ENCODE measurements around the gene LRRC14B.

The LRRC14B gene

GRCh38 chr5:152077-152476, 39.2 kb upstream of the LRRC14B start:
- H3K9ac ChIP-seq = no peak overlapping the region
- no peak for TF ChIP-seq Cebpa-rat (IDR thresholded peaks at IDR 0.05)
- H3K9me3 ChIP-seq = peaks cover 21% of the 10 kb centered on the region
- H3K4me3 ChIP-seq = no peak overlapping the region
- no peaks in the 10 kb centered on the region for H4K20me1 ChIP-seq
- H3K27ac ChIP-seq = peak overlapping the region; percentile 77
- H3K4me2 ChIP-seq = peak overlapping the region; percentile 82
- H3K4me1 ChIP-seq = peaks cover 71% of the 10 kb centered on the region
- H3K27me3 ChIP-seq = no peaks in the 10 kb centered on the region
- peaks cover 66% of the 10 kb centered on the region for H3K36me3 ChIP-seq

GRCh38 chr5:153256-153655, 38.0 kb upstream of the LRRC14B start:
- Histone ChIP-seq H4K20me1 (no peaks in the 10 kb centered on the region), H3K27me3 (no peaks in the 10 kb centered on the region)

DNA sequence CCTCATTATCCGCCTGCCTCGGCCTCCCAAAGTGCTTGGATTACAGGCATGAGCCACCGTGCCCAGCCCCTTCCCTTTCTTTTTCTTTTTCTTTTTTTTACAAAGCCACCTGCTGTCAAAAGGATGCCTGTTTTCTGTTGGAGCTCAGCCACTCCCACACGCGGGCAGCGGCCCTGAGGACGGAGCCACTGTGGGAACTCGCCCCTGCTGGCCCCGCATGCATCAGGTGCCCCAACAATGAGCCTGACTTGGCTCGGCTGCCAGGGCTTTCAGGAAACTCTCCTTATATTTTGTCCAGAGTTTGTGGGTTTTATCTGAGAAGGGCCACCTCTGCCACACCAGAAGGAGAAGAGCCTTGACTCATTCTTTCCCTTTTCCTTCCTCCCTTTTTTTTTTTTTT, 37.1 kb upstream of the LRRC14B start:
- no peak for TF ChIP-seq Cebpa-rat (IDR thresholded peaks at IDR 0.05)

More at GRCh38 chr5:153256-153655, 38.0 kb upstream of the LRRC14B start:
- peaks cover 10% of the 10 kb centered on the region for H3K9me3 ChIP-seq
- H3K36me3 ChIP-seq = peaks cover 66% of the 10 kb centered on the region
- peak overlapping the region; percentile 82 for H3K4me2 ChIP-seq
- no peak overlapping the region for H3K4me3 ChIP-seq
- TF ChIP-seq Cebpa-rat (IDR thresholded peaks at IDR 0.05) = no peak
- peak overlapping the region; percentile 77 for H3K27ac ChIP-seq
- H3K9ac ChIP-seq = peak overlapping the region; percentile 20; the same call in 1 of the 2 replicates
- peaks cover 82% of the 10 kb centered on the region for H3K4me1 ChIP-seq

DNA sequence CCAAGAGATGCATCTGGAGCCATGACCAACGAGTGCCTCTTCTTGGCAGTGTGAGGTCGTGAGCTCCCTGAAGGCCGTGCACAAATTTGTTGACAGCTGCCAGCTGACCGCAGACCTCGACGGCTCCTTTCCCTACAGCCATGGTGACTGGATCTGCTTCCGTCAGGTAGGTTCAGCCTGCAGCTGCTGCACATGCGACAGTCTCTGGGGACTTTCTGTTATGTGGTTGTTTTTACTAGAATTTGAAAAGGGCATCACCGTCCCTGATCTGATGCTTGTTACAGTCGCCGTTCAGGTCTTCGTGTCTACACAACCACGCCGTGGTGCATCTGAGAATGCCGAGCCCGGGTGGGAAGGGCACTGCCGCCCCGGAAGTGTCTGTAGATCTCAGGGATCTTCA, 36.5 kb upstream of the LRRC14B start:
- Histone ChIP-seq H3K27me3 (no peaks in the 10 kb centered on the region), H3K9ac (peak overlapping the region; percentile 61), H3K4me1 (peaks cover 98% of the 10 kb centered on the region), H3K9me3 (no peaks in the 10 kb centered on the region), H3K36me3 (peaks cover 71% of the 10 kb centered on the region), H3K4me2 (peak overlapping the region; percentile 82), H3K4me3 (peak overlapping the region; percentile 42), H3K27ac (peak overlapping the region; percentile 85), H4K20me1 (peaks cover 14% of the 10 kb centered on the region)
- TF ChIP-seq Cebpa-rat (IDR thresholded peaks at IDR 0.05) = no peak

More for the DNA sequence above, 37.1 kb upstream of the LRRC14B start:
- Histone ChIP-seq H3K27me3 (no peaks in the 10 kb centered on the region), H4K20me1 (peaks cover 8% of the 10 kb centered on the region; the same call in 1 of the 2 replicates), H3K27ac (peak overlapping the region; percentile 77), H3K9me3 (peaks cover 1% of the 10 kb centered on the region), H3K4me3 (0 out of 2 replicates have a peak overlapping the region, but pooled peaks have one; percentile 2), H3K9ac (peak overlapping the region; percentile 17; the same call in 1 of the 2 replicates), H3K36me3 (peaks cover 71% of the 10 kb centered on the region), H3K4me2 (peak overlapping the region; percentile 82), H3K4me1 (peaks cover 92% of the 10 kb centered on the region)

DNA sequence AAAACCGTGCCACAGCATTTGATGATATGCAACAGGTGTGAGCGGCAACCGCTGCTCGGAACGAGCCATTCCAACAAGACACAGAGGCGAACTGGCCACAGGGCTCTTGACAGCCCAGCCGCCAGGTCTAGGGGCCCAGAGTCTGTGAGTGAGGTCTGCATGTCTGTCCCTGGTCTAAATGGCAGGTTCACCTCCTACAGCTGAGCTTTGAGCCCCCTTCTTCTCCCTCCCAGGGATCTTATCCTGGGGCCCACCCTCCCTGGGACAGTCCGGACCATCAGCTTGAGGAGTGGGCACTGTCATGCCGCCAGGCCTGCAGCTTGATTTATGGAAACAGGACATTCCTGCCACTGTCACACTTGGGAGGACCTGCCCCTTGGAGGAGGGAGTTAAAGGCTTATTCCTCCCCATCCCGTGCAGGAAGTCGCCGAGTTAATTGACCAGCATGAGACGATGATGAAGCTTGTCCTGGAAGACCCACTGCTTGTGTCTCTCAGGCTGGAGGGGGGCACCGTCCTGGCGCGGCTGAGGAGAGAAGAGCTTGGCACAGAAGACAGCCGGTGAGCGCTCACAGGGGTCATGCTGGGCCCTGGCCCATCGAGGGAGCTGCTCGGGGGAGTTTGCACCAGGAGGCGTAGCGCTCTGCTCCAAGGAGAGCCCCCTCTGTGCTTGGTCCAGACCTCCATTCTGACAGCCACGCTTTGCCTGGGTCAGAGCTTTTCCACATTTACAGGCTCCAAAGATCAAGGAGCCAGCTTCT, 35.5 kb upstream of the LRRC14B start:
- H3K9me3 ChIP-seq = no peaks in the 10 kb centered on the region
- H3K4me2 ChIP-seq = peak overlapping the region; percentile 82
- H3K27ac ChIP-seq = peak overlapping the region; percentile 85
- H3K4me1 ChIP-seq = peaks cover 100% of the 10 kb centered on the region
- no peak for TF ChIP-seq Cebpa-rat (IDR thresholded peaks at IDR 0.05)
- no peaks in the 10 kb centered on the region for H3K27me3 ChIP-seq
- H4K20me1 ChIP-seq = peaks cover 21% of the 10 kb centered on the region
- peaks cover 71% of the 10 kb centered on the region for H3K36me3 ChIP-seq
- H3K9ac ChIP-seq = peak overlapping the region; percentile 45; the same call in 1 of the 2 replicates
- peak overlapping the region; percentile 42 for H3K4me3 ChIP-seq

DNA sequence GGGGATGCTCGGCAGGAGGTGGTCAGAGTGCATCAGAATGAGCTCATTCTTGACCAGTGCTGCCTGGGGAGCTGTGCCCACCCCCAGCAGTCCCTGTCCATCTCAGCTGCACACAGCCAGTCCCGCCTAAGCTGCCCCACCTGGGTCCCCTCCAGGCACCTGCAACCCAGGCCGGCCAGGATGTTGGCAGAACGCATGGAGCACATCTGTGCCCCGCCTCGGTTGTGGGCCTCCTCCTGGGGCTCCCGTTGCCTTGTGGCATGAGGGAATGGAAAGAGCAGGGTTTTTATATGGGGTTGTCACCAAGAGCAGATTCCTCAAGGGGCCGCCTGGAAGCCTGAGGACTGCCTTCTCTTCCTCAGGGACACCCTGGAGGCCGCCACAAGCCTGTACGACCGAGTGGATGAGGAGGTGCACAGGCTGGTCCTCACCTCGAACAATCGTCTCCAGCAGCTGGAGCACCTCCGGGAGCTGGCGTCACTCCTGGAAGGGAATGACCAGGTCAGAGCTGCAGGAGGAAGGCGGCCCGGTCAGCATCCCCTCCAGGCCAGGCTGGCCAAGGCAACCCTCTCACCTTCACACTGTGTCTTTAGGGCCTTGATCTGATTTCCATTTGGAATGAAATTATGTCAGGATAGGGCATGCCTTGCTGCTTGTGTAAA, 34.8 kb upstream of the LRRC14B start:
- Histone ChIP-seq H3K9ac (peak overlapping the region; percentile 45), H3K4me1 (peaks cover 100% of the 10 kb centered on the region), H3K4me3 (peak overlapping the region; percentile 42; the same call in 1 of the 2 replicates), H3K27me3 (no peaks in the 10 kb centered on the region), H3K36me3 (peaks cover 71% of the 10 kb centered on the region), H4K20me1 (peaks cover 21% of the 10 kb centered on the region), H3K27ac (peak overlapping the region; percentile 85), H3K4me2 (peak overlapping the region; percentile 82), H3K9me3 (no peaks in the 10 kb centered on the region)
- no peak for TF ChIP-seq Cebpa-rat (IDR thresholded peaks at IDR 0.05)

DNA sequence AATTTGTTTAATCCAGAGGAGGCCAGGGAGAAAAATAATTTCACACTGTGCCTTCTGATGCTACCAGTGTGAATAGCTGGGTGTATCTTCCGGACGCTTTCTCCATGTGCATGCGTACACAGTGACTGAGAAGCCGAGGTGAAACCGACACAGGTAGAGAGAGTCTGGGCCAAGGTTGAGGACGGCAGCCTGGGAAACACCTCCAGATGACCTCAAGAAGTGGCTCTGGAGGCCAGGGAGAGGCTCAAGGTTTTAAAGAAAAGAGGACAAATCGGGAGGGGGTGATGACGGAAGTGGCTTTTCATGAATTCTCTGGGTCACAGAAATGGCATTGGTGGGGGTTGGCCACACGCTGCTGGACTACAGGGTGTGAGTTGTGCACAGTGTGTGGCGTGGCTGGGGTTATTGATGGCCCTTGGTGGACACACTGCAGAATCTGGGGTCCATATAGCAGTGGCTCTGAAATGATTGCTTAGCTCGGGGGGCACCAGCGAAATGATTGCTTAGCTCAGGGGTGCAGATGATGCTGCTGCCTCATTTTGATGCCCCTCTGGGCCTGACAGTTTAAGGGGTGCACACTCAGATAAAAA, 34.1 kb upstream of the LRRC14B start:
- peaks cover 100% of the 10 kb centered on the region for H3K4me1 ChIP-seq
- H4K20me1 ChIP-seq = peaks cover 21% of the 10 kb centered on the region
- peaks cover 74% of the 10 kb centered on the region for H3K36me3 ChIP-seq
- H3K4me2 ChIP-seq = peak overlapping the region; percentile 82
- H3K9ac ChIP-seq = peak overlapping the region; percentile 45
- peak overlapping the region; percentile 85 for H3K27ac ChIP-seq
- TF ChIP-seq Cebpa-rat (IDR thresholded peaks at IDR 0.05) = no peak
- H3K27me3 ChIP-seq = no peaks in the 10 kb centered on the region
- no peak overlapping the region; the same call in 1 of the 2 replicates for H3K4me3 ChIP-seq
- no peaks in the 10 kb centered on the region for H3K9me3 ChIP-seq

- Histone ChIP-seq H3K4me1 (peaks cover 100% of the 10 kb centered on the region), H3K9ac (no peak overlapping the region), H3K4me2 (peak overlapping the region; percentile 82), H3K9me3 (no peaks in the 10 kb centered on the region), H3K27ac (peak overlapping the region; percentile 85; the same call in 1 of the 2 replicates), H4K20me1 (peaks cover 21% of the 10 kb centered on the region), H3K36me3 (peaks cover 76% of the 10 kb centered on the region), H3K27me3 (no peaks in the 10 kb centered on the region), H3K4me3 (no peak overlapping the region; the same call in 1 of the 2 replicates)
- no peak for TF ChIP-seq Cebpa-rat (IDR thresholded peaks at IDR 0.05)
Observed at GRCh38 chr5:157801-158200, 33.5 kb upstream of the LRRC14B start.

GRCh38 chr5:158807-159447, 32.4 kb upstream of the LRRC14B start:
- peaks cover 87% of the 10 kb centered on the region for H3K36me3 ChIP-seq
- peaks cover 1% of the 10 kb centered on the region; the same call in 1 of the 2 replicates for H3K9me3 ChIP-seq
- no peak overlapping the region; the same call in 1 of the 2 replicates for H3K4me3 ChIP-seq
- peaks cover 100% of the 10 kb centered on the region for H3K4me1 ChIP-seq
- H3K4me2 ChIP-seq = peak overlapping the region; percentile 82
- peaks cover 21% of the 10 kb centered on the region for H4K20me1 ChIP-seq
- H3K9ac ChIP-seq = peak overlapping the region; percentile 51; the same call in 1 of the 2 replicates
- TF ChIP-seq Cebpa-rat (IDR thresholded peaks at IDR 0.05) = no peak
- no peaks in the 10 kb centered on the region for H3K27me3 ChIP-seq
- H3K27ac ChIP-seq = peak overlapping the region; percentile 85; the same call in 1 of the 2 replicates
